ENCODE data around the gene SHC4. TPM values are rescaled to one million over a fixed set of nuclear protein-coding genes. Genes with fewer than 3 reads are reported as not detected.

Gene SHC4
- total RNA-seq, 2 donors from 2014 or later = 0.29 to 0.58 TPM

DNA sequence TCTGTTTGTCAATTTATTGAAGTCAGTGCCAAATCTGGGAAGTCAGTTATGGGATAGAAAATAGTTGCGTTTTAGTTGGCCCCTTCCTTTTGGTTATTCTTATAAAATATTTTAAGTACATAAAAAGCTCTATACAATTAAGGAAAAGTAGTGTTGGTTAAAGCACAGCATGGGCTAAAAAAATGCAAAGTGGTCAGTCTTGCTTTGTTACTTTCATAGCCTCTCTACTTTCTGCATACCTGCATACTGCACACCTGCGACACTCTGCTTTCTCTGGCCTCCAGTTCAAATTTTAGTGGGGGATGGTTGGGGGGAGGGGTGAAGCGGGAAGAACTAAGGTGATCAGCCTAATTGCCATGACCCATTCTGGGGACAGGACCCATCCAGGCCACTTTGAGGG, 21.8 kb upstream of the SHC4 start:
- Mint-ChIP-seq H3K27me3 (ENCODE audit: insufficient read depth) (peaks cover 3% of the 10 kb centered on the region), H3K9me3 (no peaks in the 10 kb centered on the region), H3K27ac (no peak overlapping the region), H3K4me1 (no peaks in the 10 kb centered on the region), H3K36me3 (ENCODE audit: low read depth) (peaks cover 8% of the 10 kb centered on the region), H3K4me3 (no peak overlapping the region)
- Histone ChIP-seq H3K27me3 (ENCODE audit: control insufficient read depth, insufficient read depth, low read length, poor library complexity, severe bottlenecking) (no peaks in the 10 kb centered on the region), H3K36me3 (ENCODE audit: control insufficient read depth, insufficient read depth, low read length) (peaks cover 11% of the 10 kb centered on the region), H3K9ac (ENCODE audit: extremely low read depth, low read length, poor library complexity, severe bottlenecking) (no peak overlapping the region), H3K4me3 (ENCODE audit: low read length) (no peak overlapping the region), H3K27ac (ENCODE audit: low read depth, low read length) (no peak overlapping the region), H3K4me1 (ENCODE audit: control insufficient read depth, insufficient read depth, low read length) (no peaks in the 10 kb centered on the region), H3K9me3 (ENCODE audit: control insufficient read depth, low read length) (no peaks in the 10 kb centered on the region)
- TF ChIP-seq, protein P1, sequence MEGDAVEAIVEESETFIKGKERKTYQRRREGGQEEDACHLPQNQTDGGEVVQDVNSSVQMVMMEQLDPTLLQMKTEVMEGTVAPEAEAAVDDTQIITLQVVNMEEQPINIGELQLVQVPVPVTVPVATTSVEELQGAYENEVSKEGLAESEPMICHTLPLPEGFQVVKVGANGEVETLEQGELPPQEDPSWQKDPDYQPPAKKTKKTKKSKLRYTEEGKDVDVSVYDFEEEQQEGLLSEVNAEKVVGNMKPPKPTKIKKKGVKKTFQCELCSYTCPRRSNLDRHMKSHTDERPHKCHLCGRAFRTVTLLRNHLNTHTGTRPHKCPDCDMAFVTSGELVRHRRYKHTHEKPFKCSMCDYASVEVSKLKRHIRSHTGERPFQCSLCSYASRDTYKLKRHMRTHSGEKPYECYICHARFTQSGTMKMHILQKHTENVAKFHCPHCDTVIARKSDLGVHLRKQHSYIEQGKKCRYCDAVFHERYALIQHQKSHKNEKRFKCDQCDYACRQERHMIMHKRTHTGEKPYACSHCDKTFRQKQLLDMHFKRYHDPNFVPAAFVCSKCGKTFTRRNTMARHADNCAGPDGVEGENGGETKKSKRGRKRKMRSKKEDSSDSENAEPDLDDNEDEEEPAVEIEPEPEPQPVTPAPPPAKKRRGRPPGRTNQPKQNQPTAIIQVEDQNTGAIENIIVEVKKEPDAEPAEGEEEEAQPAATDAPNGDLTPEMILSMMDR (conservative IDR thresholded peaks at IDR 0.05) = no peak
- DNase-seq = no peak
- 87% methylated on average over 2 of the region's 3 CpGs; no CpG with 5 or more reads in 1 of the 2 experiments for WGBS, 2 experiments (ENCODE audit: insufficient coverage in 1 of 2, insufficient read length in 1 of 2)

DNA sequence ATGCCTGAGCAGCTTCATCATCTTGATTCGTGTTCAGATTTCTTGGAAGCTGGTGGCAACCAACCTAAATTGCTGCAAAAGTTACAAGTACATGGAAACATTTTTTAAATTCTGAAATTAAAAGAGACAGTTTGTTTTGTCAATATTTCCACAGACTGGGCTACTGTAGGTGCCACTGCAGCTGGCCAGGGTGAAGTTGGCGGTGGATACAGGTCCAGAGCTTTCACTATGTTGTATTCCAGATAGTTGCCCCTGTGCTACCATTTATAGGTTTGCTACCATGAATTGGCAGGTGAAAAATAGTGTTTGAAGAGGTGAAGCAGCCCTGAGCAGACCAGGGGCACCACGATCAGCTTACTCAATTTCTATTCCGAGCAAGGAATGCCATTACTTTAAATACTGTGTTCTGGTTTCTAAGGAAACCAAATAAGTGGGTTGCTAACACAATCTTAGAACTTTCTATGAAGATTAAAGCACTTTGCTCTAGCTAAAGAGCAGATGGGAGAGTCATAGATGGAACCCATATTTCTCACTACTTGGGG, 21.2 kb upstream of the SHC4 start:
- Mint-ChIP-seq H3K4me3 (no peak overlapping the region), H3K27me3 (ENCODE audit: insufficient read depth) (peaks cover 3% of the 10 kb centered on the region), H3K4me1 (no peaks in the 10 kb centered on the region), H3K36me3 (ENCODE audit: low read depth) (peaks cover 5% of the 10 kb centered on the region), H3K9me3 (no peaks in the 10 kb centered on the region), H3K27ac (no peak overlapping the region)
- no peak for DNase-seq
- WGBS, 2 experiments (ENCODE audit: insufficient coverage in 1 of 2, insufficient read length in 1 of 2) = 93 to 95% methylated on average over 3 to 4 of the region's 4 CpGs
- no peaks in the 10 kb centered on the region for H3K27me3 ChIP-seq (ENCODE audit: control insufficient read depth, insufficient read depth, low read length, poor library complexity, severe bottlenecking)
- no peak overlapping the region for H3K27ac ChIP-seq (ENCODE audit: low read depth, low read length)
- H3K36me3 ChIP-seq (ENCODE audit: control insufficient read depth, insufficient read depth, low read length) = peaks cover 4% of the 10 kb centered on the region
- no peaks in the 10 kb centered on the region for H3K4me1 ChIP-seq (ENCODE audit: control insufficient read depth, insufficient read depth, low read length)
- TF ChIP-seq, protein P1 (conservative IDR thresholded peaks at IDR 0.05) = no peak
- no peaks in the 10 kb centered on the region for H3K9me3 ChIP-seq (ENCODE audit: control insufficient read depth, low read length)
- H3K9ac ChIP-seq (ENCODE audit: extremely low read depth, low read length, poor library complexity, severe bottlenecking) = no peak overlapping the region
- no peak overlapping the region for H3K4me3 ChIP-seq (ENCODE audit: low read length)

- no peaks in the 10 kb centered on the region for H3K4me1 Mint-ChIP-seq
- no peaks in the 10 kb centered on the region for H3K9me3 Mint-ChIP-seq
- H3K27ac ChIP-seq (ENCODE audit: low read depth, low read length) = no peak overlapping the region
- no peak overlapping the region for H3K27ac Mint-ChIP-seq
- peaks cover 3% of the 10 kb centered on the region for H3K36me3 ChIP-seq (ENCODE audit: control insufficient read depth, insufficient read depth, low read length)
- no peaks in the 10 kb centered on the region for H3K4me1 ChIP-seq (ENCODE audit: control insufficient read depth, insufficient read depth, low read length)
- no peaks in the 10 kb centered on the region for H3K27me3 ChIP-seq (ENCODE audit: control insufficient read depth, insufficient read depth, low read length, poor library complexity, severe bottlenecking)
- TF ChIP-seq, protein P1 (conservative IDR thresholded peaks at IDR 0.05) = no peak
- DNase-seq = no peak
- H3K36me3 Mint-ChIP-seq (ENCODE audit: low read depth) = peaks cover 5% of the 10 kb centered on the region
- no peak overlapping the region for H3K9ac ChIP-seq (ENCODE audit: extremely low read depth, low read length, poor library complexity, severe bottlenecking)
- WGBS, 2 experiments (ENCODE audit: insufficient coverage in 1 of 2, insufficient read length in 1 of 2) = 88 to 100% methylated on average over 3 to 6 of the region's 7 CpGs
- peaks cover 3% of the 10 kb centered on the region for H3K27me3 Mint-ChIP-seq (ENCODE audit: insufficient read depth)
- no peak overlapping the region for H3K4me3 ChIP-seq (ENCODE audit: low read length)
- no peaks in the 10 kb centered on the region for H3K9me3 ChIP-seq (ENCODE audit: control insufficient read depth, low read length)
- no peak overlapping the region for H3K4me3 Mint-ChIP-seq
These were observed 20.4 kb upstream of the SHC4 start for GRCh38 chr15:48984021-48984710.

Data from endodermal cell (in vitro differentiated cells).